Subcutaneous adipose tissue (tissue), 4 donors: ENCODE measurements around the gene NDOR1. TPM values are rescaled to one million over a fixed set of nuclear protein-coding genes. Genes with fewer than 3 reads are reported as not detected.

Experiments used
- CTCF ChIP-seq: fragments of 450-650 bp; IDR thresholded peaks from one replicate; pipeline ENCODE4 v1.5.1; 2016; ENCODE audit warnings: low read depth, mild to moderate bottlenecking, control low read depth, antibody characterized with exemption, moderate library complexity
- total RNA-seq, 4 donors: library from RNA; depleted of rRNA; stranded (reverse); fragments of >200 nt; gene quantifications; one replicate each; pipeline ENCODE4 v1.1.0, GENCODE V29; 2016

Gene NDOR1
- total RNA-seq, 4 donors from 2014 or later = 2.6 to 6.2 (median 3.7) TPM

- TF ChIP-seq CTCF = no peak
Measured at GRCh38 chr9:137188086-137188489, 17.4 kb upstream of the NDOR1 start.

- TF ChIP-seq CTCF = no peak
Measured at GRCh38 chr9:137188490-137189296, 16.8 kb upstream of the NDOR1 start, which contains the start of the genes ANAPC2 and SSNA1. Gene ANAPC2, minus strand, starts transcription at chr9:137188560. Its CDS starts 28 bp downstream, at chr9:137188532. Gene SSNA1, plus strand, starts transcription at chr9:137188676. Its CDS starts 51 bp downstream, at chr9:137188727.

GRCh38 chr9:137189297-137190295, 15.9 kb upstream of the NDOR1 start:
- no peak for TF ChIP-seq CTCF

GRCh38 chr9:137190315-137190856, 15.1 kb upstream of the NDOR1 start:
- no peak for TF ChIP-seq CTCF

- no peak for TF ChIP-seq CTCF
Measured at GRCh38 chr9:137191245-137191644, 14.3 kb upstream of the NDOR1 start.

GRCh38 chr9:137191691-137192447, 13.6 kb upstream of the NDOR1 start:
- TF ChIP-seq CTCF = no peak
